H1 (cell line): ENCODE results near the gene PDZD11. TPM values are rescaled to one million over a fixed set of nuclear protein-coding genes. Genes with fewer than 3 reads are reported as not detected.

Source experiments
- CTCF ChIA-PET: fragments of 300-600 bp; sonication (Branson Sonifier 250); formaldehyde crosslinking; loops from one replicate; lab custom pipeline; 2021; ENCODE audit not compliant: partially characterized antibody; lab: Charles Lee
- POLR2A ChIA-PET: fragments of 300-600 bp; sonication (Branson Sonifier 250); formaldehyde crosslinking; loops from one replicate; lab custom pipeline; 2021; ENCODE audit warnings: inconsistent platforms; ENCODE audit not compliant: partially characterized antibody; lab: Charles Lee
- DNase-seq, 2 experiments: peaks; one replicate each; pipeline versions ENCODE4 v3.0.0 to v3.0.0-alpha.2; 2010 to 2022; ENCODE audit warnings: low spot score in 2 of 2, low read depth in 1 of 2, mixed read lengths in 1 of 2
- FAIRE-seq: peaks from 2 replicates; lab custom pipeline; 2011; peaks lifted over from hg19 to GRCh38; lab: Jason Lieb, UNC
- H2AFZ ChIP-seq: 2 replicates; pipeline ENCODE4 v1.8.1; 2012; ENCODE audit warnings: low read length, inconsistent platforms
- H2AK5ac ChIP-seq: 2 replicates; pipeline ENCODE4 v1.6.1; 2013; ENCODE audit warnings: low read depth, low read length
- H2BK120ac ChIP-seq: replicated peaks from 2 replicates; pipeline ENCODE3; 2013; ENCODE audit warnings: low read depth, low read length, inconsistent platforms
- H2BK12ac ChIP-seq: 2 replicates; pipeline ENCODE4 v1.6.1; 2013; ENCODE audit warnings: low read depth, low read length
- H2BK15ac ChIP-seq: 2 replicates; pipeline ENCODE4 v1.6.1; 2013; ENCODE audit warnings: low read length
- H2BK20ac ChIP-seq: 2 replicates; pipeline ENCODE4 v1.6.1; 2013; ENCODE audit warnings: low read length
- H2BK5ac ChIP-seq: 2 replicates; pipeline ENCODE4 v1.6.1; 2013; ENCODE audit warnings: low read depth, low read length
- H3K14ac ChIP-seq: 2 replicates; pipeline ENCODE4 v1.6.1; 2013; ENCODE audit warnings: inconsistent platforms; ENCODE audit not compliant: insufficient read length
- H3K18ac ChIP-seq: 2 replicates; pipeline ENCODE4 v1.6.1; 2013; ENCODE audit warnings: low read length; ENCODE audit errors: extremely low read depth
- H3K23ac ChIP-seq: 2 replicates; pipeline ENCODE4 v1.6.1; 2013; ENCODE audit warnings: inconsistent platforms; ENCODE audit not compliant: insufficient read length
- H3K23me2 ChIP-seq: 2 replicates; pipeline ENCODE4 v1.6.1; 2013; ENCODE audit warnings: low read depth, low read length
- H3K27ac ChIP-seq: 2 replicates; pipeline ENCODE4 v1.6.1; 2011; ENCODE audit warnings: low read depth, low read length, inconsistent platforms
- H3K27me3 ChIP-seq, 4 experiments: replicated peaks in 1 of 4; 1 replicate in 1 of 4; 2 replicates in 3 of 4; pipeline versions ENCODE4 v1.6.1 to v1.8.1; 2011 to 2013; ENCODE audit warnings: low read length in 3 of 4, mild to moderate bottlenecking in 3 of 4, inconsistent platforms in 2 of 4, mixed read lengths in 2 of 4, moderate library complexity in 1 of 4; ENCODE audit not compliant: control insufficient read depth in 3 of 4, insufficient read depth in 3 of 4; ENCODE audit errors: extremely low read depth in 1 of 4
- H3K36me3 ChIP-seq, 4 experiments: 2 replicates each; pipeline versions ENCODE4 v1.6.1 to v1.8.1; 2011 to 2013; ENCODE audit warnings: mild to moderate bottlenecking in 4 of 4, low read length in 3 of 4, moderate library complexity in 2 of 4, control low read depth in 1 of 4, inconsistent platforms in 1 of 4; ENCODE audit not compliant: insufficient read depth in 4 of 4, control insufficient read depth in 2 of 4
- H3K4ac ChIP-seq: replicated peaks from 2 replicates; pipeline ENCODE3; 2013; ENCODE audit warnings: low read length, low read depth, mixed read lengths, inconsistent platforms; ENCODE audit not compliant: insufficient read length
- H3K4me1 ChIP-seq, 4 experiments: replicated peaks in 1 of 4; 1 replicate in 1 of 4; 2 replicates in 3 of 4; pipeline versions ENCODE4 v1.6.1 to v1.8.1; 2011 to 2013; ENCODE audit warnings: low read length in 3 of 4, inconsistent platforms in 2 of 4, mixed read lengths in 1 of 4; ENCODE audit not compliant: insufficient read depth in 4 of 4, control insufficient read depth in 3 of 4
- H3K4me2 ChIP-seq, 2 experiments: 2 replicates each; pipeline versions ENCODE4 v1.6.1 to v1.8.1; 2011 to 2013; ENCODE audit warnings: low read depth in 2 of 2, low read length in 2 of 2, control low read depth in 1 of 2, inconsistent platforms in 1 of 2, mild to moderate bottlenecking in 1 of 2; ENCODE audit not compliant: insufficient read depth in 1 of 2
- H3K4me3 ChIP-seq, 4 experiments: fragments of 200-600, 300-600 bp in 1 of 4; sonication (generic), shearing (Covaris generic), sonication (Bioruptor Twin) in 1 of 4; 2 replicates each; pipeline versions ENCODE4 v1.5.1 to v1.8.1; 2011 to 2016; ENCODE audit warnings: low read length in 4 of 4, low read depth in 3 of 4, control low read depth in 2 of 4, inconsistent platforms in 2 of 4, mild to moderate bottlenecking in 2 of 4, mixed read lengths in 1 of 4, moderate library complexity in 1 of 4; ENCODE audit not compliant: insufficient read depth in 2 of 4; ENCODE audit errors: extremely low read depth in 1 of 4
- H3K56ac ChIP-seq: replicated peaks from 2 replicates; pipeline ENCODE3; 2013; ENCODE audit warnings: low read depth, mild to moderate bottlenecking, mixed read lengths, low read length, inconsistent platforms; ENCODE audit not compliant: insufficient read length
- H3K79me1 ChIP-seq: 2 replicates; pipeline ENCODE4 v1.6.1; 2013; ENCODE audit warnings: low read depth, low read length, control low read depth
- H3K79me2 ChIP-seq, 2 experiments: 2 replicates each; pipeline versions ENCODE4 v1.6.1 to v1.8.1; 2012 to 2013; ENCODE audit warnings: low read length in 2 of 2, mild to moderate bottlenecking in 2 of 2, inconsistent platforms in 1 of 2; ENCODE audit not compliant: insufficient read depth in 2 of 2, control insufficient read depth in 1 of 2
- H3K9ac ChIP-seq, 4 experiments: replicated peaks in 1 of 4; 1 replicate in 1 of 4; 2 replicates in 3 of 4; pipeline versions ENCODE4 v1.6.1 to v1.8.1; 2011 to 2013; ENCODE audit warnings: low read depth in 3 of 4, low read length in 3 of 4, control low read depth in 2 of 4, mild to moderate bottlenecking in 2 of 4, moderate library complexity in 2 of 4, inconsistent platforms in 1 of 4; ENCODE audit errors: extremely low read depth in 1 of 4
- H3K9me3 ChIP-seq, 2 experiments: 2 replicates each; pipeline versions ENCODE4 v1.6.1 to v1.8.1; 2012 to 2013; ENCODE audit warnings: mild to moderate bottlenecking in 2 of 2, moderate library complexity in 2 of 2, control low read depth in 1 of 2, inconsistent platforms in 1 of 2, low read depth in 1 of 2, low read length in 1 of 2, mixed read lengths in 1 of 2; ENCODE audit not compliant: insufficient read depth in 2 of 2
- H4K20me1 ChIP-seq, 2 experiments: replicated peaks in 1 of 2; 2 replicates each; pipeline versions ENCODE3 to v1.8.1; 2011 to 2013; ENCODE audit warnings: inconsistent platforms in 2 of 2, low read length in 2 of 2, mild to moderate bottlenecking in 1 of 2; ENCODE audit not compliant: insufficient read depth in 2 of 2, control insufficient read depth in 1 of 2
- H4K5ac ChIP-seq: 2 replicates; pipeline ENCODE4 v1.6.1; 2013; ENCODE audit warnings: low read length, low read depth, mixed read lengths, inconsistent platforms; ENCODE audit not compliant: insufficient read length
- H4K8ac ChIP-seq: 2 replicates; pipeline ENCODE4 v1.8.0; 2013; ENCODE audit warnings: mild to moderate bottlenecking, moderate library complexity, low read length, inconsistent platforms; ENCODE audit not compliant: insufficient read depth; ENCODE audit errors: extremely low read depth
- H4K91ac ChIP-seq: replicated peaks from 2 replicates; pipeline ENCODE3; 2013; ENCODE audit warnings: low read length, mixed read lengths, inconsistent platforms; ENCODE audit not compliant: insufficient read length
- CREB1 ChIP-seq: IDR thresholded peaks from 2 replicates; pipeline ENCODE4 v1.6.1; 2012; ENCODE audit warnings: inconsistent platforms
- MAFK ChIP-seq: IDR thresholded peaks from 2 replicates; pipeline ENCODE4 v1.6.1; 2012; ENCODE audit warnings: low read depth, mild to moderate bottlenecking, improper control_type of control experiment, low read length
- POU5F1 ChIP-seq: IDR thresholded peaks from 2 replicates; pipeline ENCODE4 v1.6.1; 2011; ENCODE audit warnings: low read depth, mild to moderate bottlenecking, low read length, moderate library complexity
- SIN3A ChIP-seq, 2 experiments: IDR thresholded peaks in 1 of 2; conservative IDR thresholded peaks in 1 of 2; 2 replicates each; pipeline ENCODE4 v1.6.1; 2011 to 2012; ENCODE audit warnings: low read length in 2 of 2, improper control_type of control experiment in 1 of 2, low read depth in 1 of 2, mild to moderate bottlenecking in 1 of 2
- SUZ12 ChIP-seq: fragments of 200-600 bp; sonication (generic); IDR thresholded peaks from 2 replicates; pipeline ENCODE4 v1.6.1; 2012; ENCODE audit warnings: mild to moderate bottlenecking, inconsistent platforms, low read length, moderate library complexity, mixed read lengths
- polyA plus RNA-seq, 7 experiments: library from polyadenylated mRNA; depleted of rRNA in 3 of 7; stranded (reverse) in 5 of 7; unstranded in 2 of 7; fragments of >200 nt in 5 of 7; fragments of 200-250 nt in 2 of 7; gene quantifications; 1 replicate in 5 of 7; 2 replicates in 1 of 7; 4 replicates in 1 of 7; pipeline versions ENCODE4 v1.2.1 to v1.2.3, GENCODE V29; 2011 to 2013; ENCODE audit warnings: missing spikeins in 2 of 7, mixed read lengths in 2 of 7
- total RNA-seq: library from RNA; stranded (reverse); fragmentation: NEBNext Ultra II Directional; extraction: Animal tissue kit (Norgen Biotek cat#: 25700); gene quantifications from 2 replicates; pipeline ENCODE4 v1.2.1, GENCODE V29; 2021

PDZD11 gene
- total and polyA plus RNA-seq, 2 of the 8 experiments (the other 6 are each of a cell fraction or from before 2014, with no cell fraction given) = 31.5 to 55.9 TPM

DNA sequence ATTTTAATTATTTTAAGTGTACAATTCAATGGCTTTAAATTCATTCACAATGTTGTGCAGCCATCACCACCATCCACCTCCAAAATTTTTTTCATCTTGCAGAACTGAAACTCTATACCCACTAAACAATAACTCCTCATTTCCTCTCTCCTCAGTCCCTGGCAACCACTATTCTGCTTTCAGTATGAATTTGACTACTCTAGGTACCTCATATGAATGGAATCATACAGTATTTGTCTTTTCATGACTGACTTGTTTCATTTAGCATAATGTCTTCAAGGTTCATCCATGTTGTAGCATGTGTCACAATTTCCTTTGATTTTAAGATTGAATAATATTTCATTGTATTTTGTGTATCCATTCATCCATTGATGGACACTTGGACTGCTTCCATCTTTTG, 47.0 kb upstream of the PDZD11 start:
- Histone ChIP-seq H4K91ac (no peak overlapping the region), H3K9ac (no peak overlapping the region), H2AFZ (no peak overlapping the region), H3K36me3 (peaks cover 0 to 16% (median 0%) of the 10 kb centered on the region in 4 experiments; a peak in 4 of 8 replicates), H3K27ac (no peak overlapping the region), H2BK20ac (no peak overlapping the region), H3K4ac (no peak overlapping the region), H3K4me1 (no peaks in the 10 kb centered on the region), H3K18ac (no peak overlapping the region), H3K9me3 (no peaks in the 10 kb centered on the region), H2BK120ac (no peak overlapping the region), H4K5ac (no peak overlapping the region), H2BK5ac (no peak overlapping the region), H2BK12ac (no peak overlapping the region), H2BK15ac (no peak overlapping the region), H3K14ac (no peak overlapping the region), H3K79me2 (no peaks in the 10 kb centered on the region), H3K79me1 (no peaks in the 10 kb centered on the region), H2AK5ac (no peak overlapping the region), H4K20me1 (no peaks in the 10 kb centered on the region), H4K8ac (no peak overlapping the region), H3K23ac (no peak overlapping the region), H3K23me2 (no peaks in the 10 kb centered on the region), H3K56ac (no peak overlapping the region), H3K4me2 (no peak overlapping the region), H3K4me3 (no peak overlapping the region), H3K27me3 (no peaks in the 10 kb centered on the region)
- DNase-seq (no peak), FAIRE-seq (no peak)
- CTCF ChIA-PET = no interaction called here
- POLR2A ChIA-PET = no interaction called here
- TF ChIP-seq SIN3A (conservative IDR thresholded peaks at IDR 0.05 in 1 of 2, IDR thresholded peaks at IDR 0.05 in 1 of 2; ENCODE audit: low read depth in 1 of 2, low read length in 2 of 2) (no peak), MAFK (no peak), CREB1 (no peak), POU5F1 (no peak), SUZ12 (no peak)
